ENCODE results near the gene TOX2. TPM values are rescaled to one million over a fixed set of nuclear protein-coding genes. Genes with fewer than 3 reads are reported as not detected.

Gene TOX2
- total RNA-seq, 1 donor from 2014 or later = 0.16 TPM

DNA sequence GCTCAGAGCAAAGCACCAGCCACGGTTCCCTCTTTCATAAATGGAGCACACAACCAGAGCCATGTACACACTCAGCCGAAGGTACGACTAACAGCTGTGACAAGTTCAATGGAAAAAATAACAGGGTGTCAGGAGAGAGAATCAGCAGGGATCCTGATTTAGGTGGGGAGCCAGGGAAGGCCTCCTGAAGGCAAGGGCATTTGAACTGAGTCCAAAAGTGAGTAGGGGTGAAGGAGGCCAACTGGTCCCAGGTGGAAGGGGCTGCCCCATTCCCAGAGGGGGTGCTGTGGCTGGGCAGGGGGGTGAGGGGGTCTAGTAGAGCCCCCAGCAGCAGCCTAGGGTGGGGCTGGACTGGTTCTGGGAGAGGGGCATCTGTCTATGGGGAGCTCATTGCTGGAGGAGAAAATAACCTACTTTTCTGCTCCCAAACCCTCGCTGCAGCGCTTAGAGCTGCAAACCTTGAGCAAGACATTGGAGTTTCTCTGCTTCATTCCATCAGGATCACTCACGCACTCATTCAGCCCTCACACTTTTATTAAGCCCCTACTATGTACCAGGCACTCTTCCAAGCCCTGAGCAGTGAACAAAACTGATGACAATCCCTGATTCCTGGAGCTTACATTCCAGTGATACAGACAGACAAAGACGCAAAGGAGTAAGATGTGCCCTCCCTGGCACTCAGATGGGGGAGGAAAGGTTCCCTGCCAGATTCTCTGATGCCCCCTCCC is 113.5 kb downstream of the TOX2 start:
- DNase-seq (ENCODE audit: low read depth) (no peak), FAIRE-seq (no peak)
- no peaks in the 10 kb centered on the region for H3K4me1 ChIP-seq (ENCODE audit: insufficient read depth, low read length)
- no peak overlapping the region for H3K4me2 ChIP-seq (ENCODE audit: low read length)
- Mint-ChIP-seq H3K27me3 (ENCODE audit: low read depth, unreplicated experiment) (peaks cover 70% of the 10 kb centered on the region), H3K4me3 (ENCODE audit: unreplicated experiment) (no peak overlapping the region), H3K4me1 (ENCODE audit: low read depth, unreplicated experiment) (no peaks in the 10 kb centered on the region), H3K27ac (ENCODE audit: unreplicated experiment) (no peak overlapping the region), H3K9me3 (ENCODE audit: unreplicated experiment) (peaks cover 7% of the 10 kb centered on the region), H3K36me3 (ENCODE audit: low read depth, unreplicated experiment) (no peaks in the 10 kb centered on the region)
- H3K4me3 ChIP-seq (ENCODE audit: insufficient read depth, low read depth, low read length) = no peak overlapping the region
- H3K27ac ChIP-seq (ENCODE audit: low read depth, low read length) = no peak overlapping the region
- peaks cover 14% of the 10 kb centered on the region for H4K20me1 ChIP-seq (ENCODE audit: insufficient read depth, low read length)
- no peaks in the 10 kb centered on the region for H3K9me3 ChIP-seq (ENCODE audit: insufficient read depth, low read depth, low read length)
- no peak for TF ChIP-seq EZH2 (IDR thresholded peaks at IDR 0.05; ENCODE audit: insufficient read depth, low read length)
- TF ChIP-seq, protein P1, sequence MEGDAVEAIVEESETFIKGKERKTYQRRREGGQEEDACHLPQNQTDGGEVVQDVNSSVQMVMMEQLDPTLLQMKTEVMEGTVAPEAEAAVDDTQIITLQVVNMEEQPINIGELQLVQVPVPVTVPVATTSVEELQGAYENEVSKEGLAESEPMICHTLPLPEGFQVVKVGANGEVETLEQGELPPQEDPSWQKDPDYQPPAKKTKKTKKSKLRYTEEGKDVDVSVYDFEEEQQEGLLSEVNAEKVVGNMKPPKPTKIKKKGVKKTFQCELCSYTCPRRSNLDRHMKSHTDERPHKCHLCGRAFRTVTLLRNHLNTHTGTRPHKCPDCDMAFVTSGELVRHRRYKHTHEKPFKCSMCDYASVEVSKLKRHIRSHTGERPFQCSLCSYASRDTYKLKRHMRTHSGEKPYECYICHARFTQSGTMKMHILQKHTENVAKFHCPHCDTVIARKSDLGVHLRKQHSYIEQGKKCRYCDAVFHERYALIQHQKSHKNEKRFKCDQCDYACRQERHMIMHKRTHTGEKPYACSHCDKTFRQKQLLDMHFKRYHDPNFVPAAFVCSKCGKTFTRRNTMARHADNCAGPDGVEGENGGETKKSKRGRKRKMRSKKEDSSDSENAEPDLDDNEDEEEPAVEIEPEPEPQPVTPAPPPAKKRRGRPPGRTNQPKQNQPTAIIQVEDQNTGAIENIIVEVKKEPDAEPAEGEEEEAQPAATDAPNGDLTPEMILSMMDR (IDR thresholded peaks at IDR 0.05; ENCODE audit: insufficient read depth, low read depth, low read length) = no peak
- H2AFZ ChIP-seq (ENCODE audit: low read depth, low read length) = no peak overlapping the region
- H3K79me2 ChIP-seq (ENCODE audit: insufficient read depth, low read length) = no peaks in the 10 kb centered on the region
- no peaks in the 10 kb centered on the region for H3K36me3 ChIP-seq (ENCODE audit: insufficient read depth, low read length)
- no peak overlapping the region for H3K9ac ChIP-seq (ENCODE audit: low read length)
- no peaks in the 10 kb centered on the region for H3K27me3 ChIP-seq (ENCODE audit: insufficient read depth, low read length)

DNA sequence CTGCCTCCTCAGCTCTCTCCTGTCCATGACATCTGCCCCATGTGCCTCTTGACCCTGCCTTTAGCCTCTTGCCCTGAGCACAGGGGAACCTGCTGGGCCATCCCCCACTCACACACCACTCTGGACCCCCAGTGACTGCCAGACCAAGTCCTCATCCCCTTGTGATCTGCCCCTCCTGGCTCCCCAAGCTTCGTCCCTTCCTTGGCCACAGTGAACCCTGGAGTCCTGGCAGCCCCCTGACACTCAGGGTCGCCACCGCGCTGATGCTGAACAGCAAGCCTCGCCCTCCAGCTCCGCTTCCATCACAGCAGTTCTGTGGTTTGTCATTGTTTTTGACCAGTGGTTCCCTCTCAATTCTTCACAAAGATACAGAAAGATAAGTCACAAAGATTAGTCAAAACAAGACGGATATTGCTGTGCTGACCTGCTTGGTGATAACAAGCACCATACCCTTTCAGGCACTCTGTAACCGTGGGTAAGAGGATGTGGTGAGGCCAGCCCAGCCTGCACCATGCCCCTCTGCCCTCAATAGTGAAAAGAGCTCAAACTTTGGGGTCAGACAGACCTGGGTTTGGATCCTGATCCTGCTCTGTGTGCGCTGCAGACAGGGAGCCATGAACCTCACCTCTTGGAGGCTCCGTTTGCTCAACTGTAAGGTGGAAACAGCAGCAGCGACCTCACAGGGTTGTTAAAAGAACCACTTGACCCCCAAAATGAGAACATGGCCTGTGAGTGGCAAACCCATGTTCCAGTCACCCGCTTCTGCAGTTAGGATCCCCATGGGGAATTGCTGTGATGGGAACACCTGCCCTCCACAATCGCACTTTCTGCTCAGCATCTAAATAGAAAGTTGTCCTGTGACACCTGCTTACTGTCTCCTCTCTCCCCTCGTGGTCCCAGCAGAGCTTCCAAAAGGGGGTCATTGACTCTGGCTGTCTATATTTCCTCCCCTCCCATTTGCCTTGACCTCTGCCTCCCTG is 114.5 kb downstream of the TOX2 start:
- H3K27ac ChIP-seq (ENCODE audit: low read depth, low read length) = no peak overlapping the region
- no peak overlapping the region for H3K4me2 ChIP-seq (ENCODE audit: low read length)
- Mint-ChIP-seq H3K27ac (ENCODE audit: unreplicated experiment) (peak overlapping the region; percentile 43), H3K9me3 (ENCODE audit: unreplicated experiment) (peaks cover 5% of the 10 kb centered on the region), H3K4me3 (ENCODE audit: unreplicated experiment) (no peak overlapping the region), H3K27me3 (ENCODE audit: low read depth, unreplicated experiment) (peaks cover 63% of the 10 kb centered on the region), H3K36me3 (ENCODE audit: low read depth, unreplicated experiment) (no peaks in the 10 kb centered on the region), H3K4me1 (ENCODE audit: low read depth, unreplicated experiment) (no peaks in the 10 kb centered on the region)
- H3K79me2 ChIP-seq (ENCODE audit: insufficient read depth, low read length) = no peaks in the 10 kb centered on the region
- H3K9me3 ChIP-seq (ENCODE audit: insufficient read depth, low read depth, low read length) = no peaks in the 10 kb centered on the region
- peaks cover 19% of the 10 kb centered on the region for H4K20me1 ChIP-seq (ENCODE audit: insufficient read depth, low read length)
- H3K27me3 ChIP-seq (ENCODE audit: insufficient read depth, low read length) = no peaks in the 10 kb centered on the region
- H2AFZ ChIP-seq (ENCODE audit: low read depth, low read length) = no peak overlapping the region
- H3K9ac ChIP-seq (ENCODE audit: low read length) = no peak overlapping the region
- H3K4me1 ChIP-seq (ENCODE audit: insufficient read depth, low read length) = no peaks in the 10 kb centered on the region
- DNase-seq (ENCODE audit: low read depth) = no peak
- FAIRE-seq = no peak
- H3K36me3 ChIP-seq (ENCODE audit: insufficient read depth, low read length) = no peaks in the 10 kb centered on the region
- TF ChIP-seq EZH2 (IDR thresholded peaks at IDR 0.05; ENCODE audit: insufficient read depth, low read length) = no peak
- TF ChIP-seq, protein P1 (IDR thresholded peaks at IDR 0.05; ENCODE audit: insufficient read depth, low read depth, low read length) = no peak
- no peak overlapping the region for H3K4me3 ChIP-seq (ENCODE audit: insufficient read depth, low read depth, low read length)
